Neutrophil (primary cell): ENCODE measurements around the gene ZNF607.
"Not testable (repeated sequence)": the region's sequence is repeated elsewhere in the genome, so short reads cannot be mapped to it uniquely, and the experiment has no call there.

ENCODE experiments used
- H3K27ac ChIP-seq: fragments of 200-600 bp; sonication (generic); 2 replicates; pipeline ENCODE4 v1.5.1; 2016; ENCODE audit warnings: mild to moderate bottlenecking, moderate library complexity
- H3K27me3 ChIP-seq: fragments of 200-600 bp; sonication (generic); 2 replicates; pipeline ENCODE4 v1.6.0; 2016; ENCODE audit warnings: mild to moderate bottlenecking
- H3K36me3 ChIP-seq: fragments of 200-600 bp; sonication (generic); 2 replicates; pipeline ENCODE4 v1.5.1; 2017
- H3K4me1 ChIP-seq, 2 experiments: fragments of 200-600 bp in 1 of 2; sonication (generic) in 1 of 2; 1 replicate in 1 of 2; 2 replicates in 1 of 2; pipeline versions ENCODE4 v1.5.1 to v1.6.1; 2013 to 2016; ENCODE audit warnings: low read depth in 1 of 2, low read length in 1 of 2, mild to moderate bottlenecking in 1 of 2, moderate library complexity in 1 of 2; ENCODE audit not compliant: control insufficient read depth in 1 of 2, insufficient read depth in 1 of 2
- H3K4me3 ChIP-seq, 2 experiments: fragments of 200-600 bp in 1 of 2; sonication (generic) in 1 of 2; 1 replicate in 1 of 2; 2 replicates in 1 of 2; pipeline ENCODE4 v1.5.1; 2013 to 2016; ENCODE audit warnings: low read depth in 1 of 2, low read length in 1 of 2, mild to moderate bottlenecking in 1 of 2, moderate library complexity in 1 of 2
- H3K9me3 ChIP-seq: fragments of 200-600 bp; sonication (generic); 2 replicates; pipeline ENCODE4 v1.5.1; 2016
- CTCF ChIP-seq: fragments of 200-600 bp; sonication (generic); IDR thresholded peaks from 2 replicates; pipeline ENCODE4 v1.5.1; 2016; ENCODE audit warnings: antibody characterized with exemption

Gene ZNF607

DNA sequence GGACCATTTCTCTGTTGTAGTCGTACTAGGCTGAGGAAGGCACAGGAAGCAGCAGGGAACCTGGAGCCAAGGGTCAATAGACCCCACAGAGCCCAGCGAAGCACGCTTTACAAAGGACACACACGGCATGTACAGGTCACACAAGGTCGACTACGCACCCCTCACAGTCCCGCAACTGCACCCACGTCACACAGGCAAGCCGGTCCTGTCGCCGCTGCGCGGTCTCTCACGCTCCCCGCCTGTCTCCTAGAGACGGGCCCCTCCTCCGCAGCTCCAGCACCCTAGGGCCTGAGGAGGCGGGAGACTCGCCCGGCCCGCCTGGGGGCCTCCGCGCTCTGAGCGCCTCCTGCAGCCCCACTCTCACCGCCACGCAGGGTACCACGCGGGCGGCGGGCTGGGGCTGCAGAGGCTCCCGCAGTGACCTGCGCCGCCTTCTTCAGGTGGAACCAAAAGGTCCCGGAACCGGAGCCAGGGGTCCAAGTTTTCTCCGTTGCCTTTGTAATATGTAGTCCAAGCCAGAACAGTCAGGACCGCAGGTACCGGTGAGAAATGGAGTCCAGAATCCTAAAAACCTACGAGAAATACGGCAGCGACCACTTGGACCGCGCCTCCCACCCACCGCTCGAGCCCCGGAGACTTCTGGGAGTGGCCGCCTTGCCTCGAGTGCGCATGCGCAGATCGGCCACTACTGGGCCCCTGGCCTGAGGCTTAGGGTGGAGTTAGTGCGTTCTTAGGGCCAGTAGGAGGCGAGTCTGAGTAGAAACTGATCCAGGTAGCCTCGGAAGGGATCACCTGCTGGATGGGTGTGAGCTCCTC lies at the start of gene ZNF607:
Gene ZNF607, minus strand, starts transcription at position 651 of the 816 bp plus-strand sequence. CDS start 8,143 bp downstream, outside the sequence.
- peak within 1 kb of the TSS; percentile 57 to 75 for H3K4me3 ChIP-seq
- H3K27ac ChIP-seq: no peak within 1 kb of the TSS

DNA sequence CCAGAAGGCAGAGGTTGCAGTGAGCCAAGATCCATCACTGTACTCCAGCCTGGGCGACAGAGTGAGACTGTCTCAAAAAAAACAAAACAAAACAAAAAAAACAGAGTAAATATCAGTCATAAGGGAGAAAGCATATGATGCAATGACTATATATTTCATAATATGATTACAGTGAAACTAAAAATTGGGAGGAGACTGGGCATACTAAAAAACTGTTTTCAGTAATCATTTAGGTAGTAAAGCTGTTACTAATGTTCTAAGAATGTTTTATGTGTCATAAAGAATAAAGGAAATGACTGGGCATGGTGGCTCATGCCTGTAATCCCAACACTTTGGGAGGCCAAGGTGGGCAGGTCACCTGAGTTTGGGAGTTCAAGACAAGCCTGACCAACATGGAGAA lies 43.9 kb upstream of the ZNF607 start:
- H3K36me3 ChIP-seq: no peaks in the 10 kb centered on the region
- H3K9me3 ChIP-seq: peaks cover 4% of the 10 kb centered on the region
- no peak overlapping the region for H3K27ac ChIP-seq
- no peaks in the 10 kb centered on the region for H3K4me1 ChIP-seq
- H3K27me3 ChIP-seq: no peaks in the 10 kb centered on the region
- no peak overlapping the region for H3K4me3 ChIP-seq
- TF ChIP-seq CTCF: no peak

More for the DNA sequence above, at the start of gene ZNF607:
- Histone ChIP-seq H3K27me3 (no peaks in the 10 kb centered on the region), H3K4me1 (peaks cover 6 to 7% of the 10 kb centered on the region in 2 experiments), H3K36me3 (no peaks in the 10 kb centered on the region), H3K9me3 (no peaks in the 10 kb centered on the region)
- no peak for TF ChIP-seq CTCF

DNA sequence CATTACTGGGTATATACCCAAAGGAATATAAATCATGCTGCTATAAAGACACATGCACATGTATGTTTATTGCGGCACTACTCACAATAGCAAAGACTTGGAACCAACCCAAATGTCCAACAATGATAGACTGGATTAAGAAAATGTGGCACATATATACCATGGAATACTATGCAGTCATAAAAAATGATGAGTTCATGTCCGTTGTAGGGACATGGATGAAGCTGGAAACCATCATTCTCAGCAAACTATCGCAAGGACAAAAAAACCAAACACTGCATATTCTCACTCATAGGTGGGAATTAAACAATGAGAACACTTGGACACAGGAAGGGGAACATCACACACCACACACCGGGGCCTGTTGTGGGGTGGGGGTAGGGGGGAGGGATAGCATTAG lies 38.1 kb upstream of the ZNF607 start:
- H3K27ac ChIP-seq, H3K4me1 ChIP-seq, H3K9me3 ChIP-seq, H3K36me3 ChIP-seq, H3K27me3 ChIP-seq, H3K4me3 ChIP-seq: not testable (repeated sequence)

GRCh38 chr19:37738371-37738770 lies 18.8 kb upstream of the ZNF607 start:
- Histone ChIP-seq H3K4me1 (no peaks in the 10 kb centered on the region), H3K27ac (no peak overlapping the region), H3K4me3 (no peak overlapping the region), H3K9me3 (peaks cover 31% of the 10 kb centered on the region), H3K27me3 (no peaks in the 10 kb centered on the region), H3K36me3 (no peaks in the 10 kb centered on the region)
- no peak for TF ChIP-seq CTCF

DNA sequence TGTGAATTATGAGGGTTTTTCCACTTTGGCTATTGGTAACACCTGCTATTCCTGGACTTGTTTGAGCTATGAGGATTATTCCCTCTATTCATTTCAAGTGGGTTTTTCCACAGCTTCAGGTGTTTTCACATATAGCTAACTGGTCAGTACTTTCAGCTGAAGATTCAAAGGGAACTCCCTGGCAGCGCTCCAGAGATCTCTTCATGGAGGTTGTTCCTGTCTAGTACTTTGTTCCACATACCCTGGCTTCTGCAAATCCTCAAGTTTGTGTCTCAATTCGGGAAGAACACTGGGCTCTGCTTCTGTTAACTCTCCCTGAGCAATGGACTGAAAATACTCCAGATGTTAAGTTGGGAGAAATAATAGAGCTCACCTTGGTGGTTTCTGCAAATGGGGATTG lies 5.6 kb upstream of the ZNF607 start:
- TF ChIP-seq CTCF: no peak

GRCh38 chr19:37719927-37720265 lies 335 bp upstream of the ZNF607 start:
- H3K36me3 ChIP-seq: no peaks in the 10 kb centered on the region
- peaks cover 6 to 7% of the 10 kb centered on the region in 2 experiments for H3K4me1 ChIP-seq
- no peak for TF ChIP-seq CTCF
- no peaks in the 10 kb centered on the region for H3K9me3 ChIP-seq
- no peak overlapping the region for H3K27ac ChIP-seq
- peak overlapping the region; percentile 57 to 75 for H3K4me3 ChIP-seq
- H3K27me3 ChIP-seq: no peaks in the 10 kb centered on the region

More for the DNA sequence above, 5.6 kb upstream of the ZNF607 start:
- Histone ChIP-seq H3K4me1 (no peaks in the 10 kb centered on the region), H3K27me3 (no peaks in the 10 kb centered on the region), H3K9me3 (peaks cover 6% of the 10 kb centered on the region), H3K36me3 (no peaks in the 10 kb centered on the region), H3K4me3 (no peak overlapping the region), H3K27ac (no peak overlapping the region)
